Stimulated activated CD8-positive, alpha-beta memory T cell treated with anti-CD3 and anti-CD28 coated beads, Interleukin-12 subunit alpha, Interleukin-12 subunit beta, amount 100 ng/mL, for 1 hour (primary cell): Measurements from ENCODE around the gene DUSP1.

Experiments
- DNase-seq: peaks from one replicate; pipeline ENCODE4 v3.0.0-alpha.2; 2020; ENCODE audit warnings: low read depth

Gene DUSP1

GRCh38 chr5:172743112-172743959 lies 27.7 kb downstream of the DUSP1 start:
- no peak for DNase-seq

- DNase-seq = no peak
Observed at GRCh38 chr5:172741206-172741582, 29.8 kb downstream of the DUSP1 start.

GRCh38 chr5:172740428-172741205 lies 30.4 kb downstream of the DUSP1 start:
- DNase-seq = no peak

- no peak for DNase-seq
Observed at GRCh38 chr5:172739375-172739774, 31.6 kb downstream of the DUSP1 start.

- DNase-seq = no peak
Observed at GRCh38 chr5:172736508-172737135, 34.4 kb downstream of the DUSP1 start.

GRCh38 chr5:172735141-172735831 lies 35.7 kb downstream of the DUSP1 start:
- no peak for DNase-seq

- no peak for DNase-seq
Observed at GRCh38 chr5:172733974-172734346, 37.0 kb downstream of the DUSP1 start.

- DNase-seq = no peak
Observed at GRCh38 chr5:172733131-172733973, 37.6 kb downstream of the DUSP1 start.

- DNase-seq = no peak
Observed at GRCh38 chr5:172732201-172732865, 38.7 kb downstream of the DUSP1 start.

GRCh38 chr5:172731680-172732074 lies 39.3 kb downstream of the DUSP1 start:
- no peak for DNase-seq

- no peak for DNase-seq
Observed at GRCh38 chr5:172730981-172731679, 39.9 kb downstream of the DUSP1 start.

GRCh38 chr5:172730222-172730621 lies 40.8 kb downstream of the DUSP1 start:
- DNase-seq = no peak

GRCh38 chr5:172729588-172729987 lies 41.4 kb downstream of the DUSP1 start:
- no peak for DNase-seq

GRCh38 chr5:172728481-172729241 lies 42.3 kb downstream of the DUSP1 start:
- DNase-seq = no peak

- DNase-seq = no peak
Observed at GRCh38 chr5:172727551-172727950, 43.4 kb downstream of the DUSP1 start.

GRCh38 chr5:172726966-172727365 lies 44.0 kb downstream of the DUSP1 start:
- no peak for DNase-seq

GRCh38 chr5:172725785-172726184 lies 45.2 kb downstream of the DUSP1 start:
- DNase-seq = no peak

GRCh38 chr5:172725273-172725672 lies 45.7 kb downstream of the DUSP1 start:
- no peak for DNase-seq
